H1 (cell line): Measurements from ENCODE around the gene CA7. TPM values are rescaled to one million over a fixed set of nuclear protein-coding genes. Genes with fewer than 3 reads are reported as not detected.

Experiments
- GTF2F1 ChIP-seq: IDR thresholded peaks from 2 replicates; pipeline ENCODE4 v1.6.1; 2012; ENCODE audit warnings: low read depth, low read length, improper control_type of control experiment, borderline replicate concordance
- SP1 ChIP-seq: IDR thresholded peaks from 2 replicates; pipeline ENCODE4 v1.6.1; 2011; ENCODE audit warnings: low read depth, low read length
- ZNF274 ChIP-seq: IDR thresholded peaks from 2 replicates; pipeline ENCODE4 v1.7.0; 2012; ENCODE audit warnings: low read length, borderline replicate concordance; ENCODE audit errors: extremely low read depth
- polyA plus RNA-seq, 7 experiments: library from polyadenylated mRNA; depleted of rRNA in 3 of 7; stranded (reverse) in 5 of 7; unstranded in 2 of 7; fragments of >200 nt in 5 of 7; fragments of 200-250 nt in 2 of 7; gene quantifications; 1 replicate in 5 of 7; 2 replicates in 1 of 7; 4 replicates in 1 of 7; pipeline versions ENCODE4 v1.2.1 to v1.2.3, GENCODE V29; 2011 to 2013; ENCODE audit warnings: missing spikeins in 2 of 7, mixed read lengths in 2 of 7
- total RNA-seq: library from RNA; stranded (reverse); fragmentation: NEBNext Ultra II Directional; extraction: Animal tissue kit (Norgen Biotek cat#: 25700); gene quantifications from 2 replicates; pipeline ENCODE4 v1.2.1, GENCODE V29; 2021

The CA7 gene
- total and polyA plus RNA-seq, 2 of the 8 experiments (the other 6 are each of a cell fraction or from before 2014, with no cell fraction given): 1.7 to 2.7 TPM

DNA sequence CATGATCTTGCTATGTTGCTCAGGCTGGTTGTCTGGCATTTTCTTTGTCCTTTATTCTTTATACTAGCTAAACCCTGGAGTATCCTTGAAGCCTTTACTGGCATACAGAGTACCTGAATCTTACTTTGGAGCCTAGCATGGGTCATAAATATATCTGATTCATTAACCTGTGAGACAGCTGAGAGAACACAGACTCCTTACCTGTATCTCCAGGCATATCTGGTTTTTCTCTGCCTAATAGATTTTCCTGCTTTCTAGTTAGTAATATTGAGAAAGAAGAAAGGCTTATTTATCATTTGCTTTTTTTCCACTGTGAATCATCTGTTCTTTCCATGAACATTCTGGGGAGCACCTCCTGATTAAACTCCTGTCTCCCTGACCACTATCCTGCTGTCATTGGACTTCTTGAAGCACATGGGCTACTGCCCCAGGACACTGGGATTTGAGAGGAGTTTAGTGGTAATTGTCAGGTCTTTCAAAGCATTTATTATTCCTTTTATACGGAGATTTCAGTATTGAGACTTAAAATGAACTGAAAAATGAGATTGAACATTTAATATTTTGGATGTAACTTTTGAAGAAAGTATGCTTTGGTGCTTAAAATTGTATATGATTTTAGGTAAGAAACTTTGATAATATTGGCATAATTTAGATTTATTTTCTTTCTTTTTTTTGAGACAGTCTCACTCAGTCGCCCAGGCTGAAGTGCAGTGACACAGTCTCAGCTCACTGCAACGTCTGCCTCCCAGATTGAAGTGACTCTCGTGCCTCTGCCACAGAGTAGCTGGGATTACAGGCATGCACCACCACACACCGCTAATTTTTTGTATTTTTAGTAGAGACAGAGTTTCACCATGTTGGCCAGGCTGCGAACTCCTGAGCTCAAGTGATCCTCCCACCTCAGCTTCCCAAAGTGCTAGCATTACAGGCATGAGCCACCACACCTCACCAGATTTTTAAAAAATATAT is 44.7 kb downstream of the CA7 start (continued):
- TF ChIP-seq ZNF274: no peak
- TF ChIP-seq SP1: no peak
- TF ChIP-seq GTF2F1: no peak
